Liver (tissue), 9 donors: ENCODE measurements around the gene BFAR. TPM values are rescaled to one million over a fixed set of nuclear protein-coding genes. Genes with fewer than 3 reads are reported as not detected.

Experiments used
- DNase-seq: peaks from one replicate; pipeline ENCODE4 v3.0.0-alpha.2; 2017; ENCODE audit warnings: low spot score
- H3K27ac ChIP-seq, 2 donors: one replicate each; pipeline ENCODE4 v1.7.0; 2013; ENCODE audit warnings: inconsistent platforms in 2 of 2, low read length in 2 of 2, control low read depth in 1 of 2, low read depth in 1 of 2, mild to moderate bottlenecking in 1 of 2
- H3K27me3 ChIP-seq, 4 donors: one replicate each; pipeline versions ENCODE4 v1.6.1 to v1.7.0; 2013; ENCODE audit warnings: low read length in 3 of 4, inconsistent platforms in 1 of 4, mild to moderate bottlenecking in 1 of 4, moderate library complexity in 1 of 4; ENCODE audit not compliant: control insufficient read depth in 4 of 4, insufficient read depth in 4 of 4
- H3K36me3 ChIP-seq, 4 donors: one replicate each; pipeline versions ENCODE4 v1.6.1 to v1.7.0; 2013; ENCODE audit warnings: low read length in 3 of 4, mild to moderate bottlenecking in 3 of 4, low read depth in 1 of 4, moderate library complexity in 1 of 4; ENCODE audit not compliant: control insufficient read depth in 4 of 4, insufficient read depth in 3 of 4
- H3K4me1 ChIP-seq, 4 donors: one replicate each; pipeline versions ENCODE4 v1.6.1 to v1.7.0; 2013; ENCODE audit warnings: low read length in 3 of 4, mild to moderate bottlenecking in 3 of 4, moderate library complexity in 1 of 4; ENCODE audit not compliant: control insufficient read depth in 4 of 4, insufficient read depth in 4 of 4
- H3K4me3 ChIP-seq, 3 donors: one replicate each; pipeline versions ENCODE4 v1.6.1 to v1.7.0; 2013; ENCODE audit warnings: low read length in 3 of 3, control low read depth in 1 of 3, low read depth in 1 of 3, mild to moderate bottlenecking in 1 of 3
- H3K9ac ChIP-seq, 2 donors: one replicate each; pipeline ENCODE4 v1.7.0; 2013; ENCODE audit warnings: low read length in 2 of 2, mild to moderate bottlenecking in 2 of 2, moderate library complexity in 2 of 2, control low read depth in 1 of 2, low read depth in 1 of 2
- H3K9me3 ChIP-seq, 4 donors: one replicate each; pipeline versions ENCODE4 v1.6.1 to v1.7.0; 2013; ENCODE audit warnings: low read length in 3 of 4; ENCODE audit not compliant: control insufficient read depth in 4 of 4
- CTCF ChIP-seq: fragments of 150-350 bp; IDR thresholded peaks from 2 replicates; pipeline ENCODE4 v1.5.1; 2017; ENCODE audit warnings: improper control_type of control experiment, low read depth, low read length; ENCODE audit not compliant: missing input control
- EGR1 ChIP-seq, 2 donors: IDR thresholded peaks; 2 replicates each; pipeline ENCODE4 v1.6.1; 2016 to 2018; ENCODE audit warnings: antibody characterized with exemption in 2 of 2, low read depth in 2 of 2
- FOXA2 ChIP-seq: IDR thresholded peaks from 2 replicates; pipeline ENCODE4 v1.6.1; 2016; ENCODE audit warnings: antibody characterized with exemption
- GABPA ChIP-seq, 2 donors: IDR thresholded peaks in 1 of 2; conservative IDR thresholded peaks in 1 of 2; 2 replicates each; pipeline ENCODE4 v1.6.1; 2016; ENCODE audit warnings: antibody characterized with exemption in 2 of 2, mild to moderate bottlenecking in 1 of 2, moderate library complexity in 1 of 2
- HNF4A ChIP-seq, 2 donors: conservative IDR thresholded peaks; 2 replicates each; pipeline ENCODE4 v1.6.1; 2016; ENCODE audit warnings: antibody characterized with exemption in 2 of 2, mild to moderate bottlenecking in 2 of 2
- HNF4G ChIP-seq: IDR thresholded peaks from 2 replicates; pipeline ENCODE4 v1.6.1; 2016; ENCODE audit warnings: antibody characterized with exemption
- JUND ChIP-seq, 2 donors: IDR thresholded peaks; 2 replicates each; pipeline ENCODE4 v1.6.1; 2016; ENCODE audit warnings: antibody characterized with exemption in 2 of 2
- REST ChIP-seq: IDR thresholded peaks from 2 replicates; pipeline ENCODE4 v1.6.1; 2016; ENCODE audit warnings: antibody characterized with exemption, mild to moderate bottlenecking
- RXRA ChIP-seq, 2 donors: IDR thresholded peaks; 2 replicates each; pipeline ENCODE4 v1.6.1; 2017 to 2018; ENCODE audit warnings: antibody characterized with exemption in 2 of 2, mild to moderate bottlenecking in 1 of 2
- SP1 ChIP-seq: IDR thresholded peaks from 2 replicates; pipeline ENCODE4 v1.6.1; 2018; ENCODE audit warnings: antibody characterized with exemption, mild to moderate bottlenecking
- YY1 ChIP-seq: IDR thresholded peaks from 2 replicates; pipeline ENCODE4 v1.6.1; 2016; ENCODE audit warnings: antibody characterized with exemption, mild to moderate bottlenecking
- WGBS: extraction: QIAGEN DNeasy Blood & Tissue Kit; methylation state at CpG from one replicate; pipeline ENCODE4 v1.1.7; 2013; 5-methylcytosine and 5-hydroxymethylcytosine counted together
- polyA plus RNA-seq, 2 donors: library from polyadenylated mRNA; stranded (reverse) in 1 of 2; unstranded in 1 of 2; fragments of 200-250 nt in 1 of 2; fragments of >200 nt in 1 of 2; fragmentation: Nextera tagmentation in 1 of 2; extraction: Ambion mirVana in 1 of 2; gene quantifications; one replicate each; pipeline versions ENCODE4 v1.2.1 to v1.2.3, GENCODE V29; 2013 to 2015
- total RNA-seq, 2 donors: library from RNA; depleted of rRNA; stranded (reverse); fragments of >200 nt; gene quantifications; one replicate each; pipeline ENCODE4 v1.2.3, GENCODE V29; 2014
- TF ChIP-seq, protein P1 (sequence below): IDR thresholded peaks from 2 replicates; pipeline ENCODE4 v1.6.1; 2016; ENCODE audit warnings: antibody characterized with exemption
- TF ChIP-seq, protein P2 (sequence below): IDR thresholded peaks from 2 replicates; pipeline ENCODE4 v1.6.1; 2016; ENCODE audit warnings: antibody characterized with exemption
- donor health status: healthy.
- donor health status: healthy.
- donor health status: healthy.
- donor health status: healthy.
- donor health status: healthy.

The BFAR gene
- total and polyA plus RNA-seq, 4 donors: 13.3 to 24.7 (median 20.3) TPM

- Histone ChIP-seq H3K9me3 (no peaks in the 10 kb centered on the region), H3K27ac (no peak overlapping the region), H3K4me1 (no peaks in the 10 kb centered on the region), H3K36me3 (peaks cover 12 to 59% (median 42%) of the 10 kb centered on the region in 4 donors), H3K27me3 (no peaks in the 10 kb centered on the region), H3K9ac (no peak overlapping the region), H3K4me3 (no peak overlapping the region)
- DNase-seq: no peak
- no peak for TF ChIP-seq HNF4G
- no peak for TF ChIP-seq CTCF
- no peak for TF ChIP-seq YY1
- no peak for TF ChIP-seq RXRA (IDR thresholded peaks at IDR 0.05)
- no peak for TF ChIP-seq SP1
- TF ChIP-seq, protein P1, sequence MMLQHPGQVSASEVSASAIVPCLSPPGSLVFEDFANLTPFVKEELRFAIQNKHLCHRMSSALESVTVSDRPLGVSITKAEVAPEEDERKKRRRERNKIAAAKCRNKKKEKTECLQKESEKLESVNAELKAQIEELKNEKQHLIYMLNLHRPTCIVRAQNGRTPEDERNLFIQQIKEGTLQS: no peak
- TF ChIP-seq, protein P2, sequence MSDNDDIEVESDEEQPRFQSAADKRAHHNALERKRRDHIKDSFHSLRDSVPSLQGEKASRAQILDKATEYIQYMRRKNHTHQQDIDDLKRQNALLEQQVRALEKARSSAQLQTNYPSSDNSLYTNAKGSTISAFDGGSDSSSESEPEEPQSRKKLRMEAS: no peak
- no peak for TF ChIP-seq REST
- no peak for TF ChIP-seq EGR1 (IDR thresholded peaks at IDR 0.05; ENCODE audit: low read depth in 2 of 2)
- TF ChIP-seq FOXA2: no peak
- TF ChIP-seq GABPA (IDR thresholded peaks at IDR 0.05 in 1 of 2, conservative IDR thresholded peaks at IDR 0.05 in 1 of 2): no peak
- TF ChIP-seq JUND (IDR thresholded peaks at IDR 0.05): no peak
- whole genome bisulfite sequencing: 95% methylated on average over 6 of the region's 6 CpGs
These were observed 30.2 kb upstream of the BFAR start for GRCh38 chr16:14602443-14602963.

DNA sequence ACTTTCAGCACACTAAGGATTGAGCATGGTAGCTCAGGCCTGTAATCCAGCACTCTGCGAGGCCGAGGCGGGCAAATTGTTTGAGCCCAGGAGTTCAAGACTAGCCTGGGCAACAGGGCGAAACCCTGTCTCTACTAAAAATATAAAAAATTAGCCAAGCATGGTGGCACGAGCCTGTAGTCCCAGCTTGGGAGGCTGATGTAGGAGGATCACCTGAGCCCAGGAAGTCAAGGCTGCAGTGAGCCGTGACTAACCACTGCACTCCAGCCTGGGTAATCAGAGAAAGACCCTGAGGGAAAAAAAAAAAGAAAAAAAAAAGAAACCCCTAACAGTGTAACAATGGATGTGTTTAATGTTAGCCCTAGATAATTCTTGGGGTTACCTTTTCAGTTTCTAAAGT lies 26.6 kb upstream of the BFAR start:
- Histone ChIP-seq H3K9me3 (no peaks in the 10 kb centered on the region), H3K4me1 (no peaks in the 10 kb centered on the region), H3K27me3 (no peaks in the 10 kb centered on the region), H3K27ac (no peak overlapping the region), H3K9ac (no peak overlapping the region), H3K4me3 (no peak overlapping the region), H3K36me3 (peaks cover 9 to 69% (median 57%) of the 10 kb centered on the region in 4 donors)
- no peak for DNase-seq
- no peak for TF ChIP-seq HNF4A (conservative IDR thresholded peaks at IDR 0.05)
- 98% methylated on average over 6 of the region's 6 CpGs for WGBS
